GM18909 (cell line): ENCODE measurements around the gene GGT6.

Experiments
- ATAC-seq: cut with Tn5 transposase; IDR thresholded peaks from one replicate; pipeline ENCODE4 v1.9.1; 2021; ENCODE audit warnings: mild to moderate bottlenecking; ENCODE audit not compliant: unreplicated experiment, poor library complexity

Gene GGT6

DNA sequence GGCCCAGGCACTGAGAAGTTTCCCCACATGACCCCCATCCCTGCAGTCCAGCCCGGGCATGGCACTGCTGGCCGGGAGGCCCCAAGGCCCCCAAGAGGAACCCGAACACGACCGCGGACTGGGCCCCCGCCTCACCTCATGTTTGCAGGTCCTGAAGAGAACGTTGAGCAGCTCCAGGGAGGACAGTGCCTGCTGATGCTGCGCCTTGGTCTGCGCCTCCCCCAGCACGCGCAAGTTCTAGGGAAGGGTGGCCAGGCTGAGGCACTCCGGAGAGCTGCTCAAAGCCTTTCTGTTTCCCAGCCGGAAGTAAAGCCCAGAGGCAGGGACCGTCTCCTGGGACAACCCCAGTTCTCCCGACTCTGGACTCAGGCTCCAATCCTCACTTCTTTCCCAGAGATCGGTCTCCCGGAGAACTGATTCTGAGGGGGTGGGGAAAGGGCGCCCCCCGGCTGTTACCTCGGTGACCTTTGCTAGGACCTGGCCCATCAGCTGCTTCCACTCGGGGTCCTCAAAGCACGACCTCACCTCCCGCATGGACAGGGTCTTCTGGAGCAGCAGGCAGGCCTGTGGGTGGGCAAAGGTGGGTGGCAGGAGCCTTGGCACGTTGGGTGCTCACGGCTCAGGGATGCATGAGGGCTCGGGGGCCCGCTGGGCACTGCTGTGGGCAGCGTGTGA lies 18.9 kb downstream of the GGT6 start:
- no peak for ATAC-seq

DNA sequence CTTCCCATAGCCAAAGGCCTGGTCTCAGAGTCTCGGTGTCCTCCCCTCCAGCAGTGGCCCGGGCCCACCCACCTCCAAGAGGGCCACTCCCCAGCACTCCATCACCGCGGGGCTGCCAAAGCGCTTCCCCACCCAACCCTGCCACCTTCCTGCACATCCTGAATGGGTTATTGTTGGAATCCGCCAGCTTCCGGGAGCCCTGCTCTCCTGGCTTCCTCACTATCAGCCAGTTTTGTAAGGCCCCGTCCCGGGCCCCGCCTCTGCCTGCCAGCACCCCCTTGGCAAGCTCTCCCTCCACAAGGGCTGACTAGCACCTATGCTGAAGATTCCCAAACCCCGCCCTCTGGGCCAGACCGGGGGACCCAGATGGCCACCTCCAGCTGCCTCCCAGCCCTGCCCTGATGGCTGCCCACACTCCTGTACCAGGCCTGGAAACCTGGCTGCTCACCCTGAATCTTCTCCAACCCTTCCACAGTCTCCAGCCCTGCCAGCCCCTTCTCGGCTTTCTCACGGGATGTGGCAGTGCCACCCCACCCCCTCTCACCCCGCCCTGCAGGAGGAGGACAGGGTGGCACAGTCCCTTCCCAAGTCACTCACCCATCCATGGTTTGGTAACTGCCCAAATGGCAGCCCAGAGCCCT lies 19.6 kb downstream of the GGT6 start:
- ATAC-seq, result no peak

DNA sequence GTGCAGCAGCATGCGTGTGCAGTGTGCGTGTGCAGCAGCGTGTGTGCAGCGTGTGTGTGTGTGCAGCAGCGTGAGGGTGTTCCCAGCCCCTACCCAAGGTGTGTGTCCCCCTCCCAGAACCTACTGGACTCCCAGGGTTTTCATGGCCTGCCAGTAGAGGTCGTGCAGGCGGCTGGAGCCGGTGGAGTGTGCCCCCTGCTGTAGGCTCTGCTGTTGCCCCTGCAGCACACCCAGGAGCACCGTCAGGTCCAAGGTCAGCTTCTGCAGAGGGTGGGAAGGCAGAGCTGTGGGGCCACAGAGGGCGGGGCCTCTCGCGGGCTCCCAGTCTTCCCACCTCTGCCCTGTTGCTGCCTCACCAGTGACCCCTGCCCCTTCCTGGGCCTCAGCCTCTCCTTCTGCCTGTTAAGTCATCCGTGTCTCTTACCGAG lies 20.1 kb downstream of the GGT6 start:
- ATAC-seq, result no peak

DNA sequence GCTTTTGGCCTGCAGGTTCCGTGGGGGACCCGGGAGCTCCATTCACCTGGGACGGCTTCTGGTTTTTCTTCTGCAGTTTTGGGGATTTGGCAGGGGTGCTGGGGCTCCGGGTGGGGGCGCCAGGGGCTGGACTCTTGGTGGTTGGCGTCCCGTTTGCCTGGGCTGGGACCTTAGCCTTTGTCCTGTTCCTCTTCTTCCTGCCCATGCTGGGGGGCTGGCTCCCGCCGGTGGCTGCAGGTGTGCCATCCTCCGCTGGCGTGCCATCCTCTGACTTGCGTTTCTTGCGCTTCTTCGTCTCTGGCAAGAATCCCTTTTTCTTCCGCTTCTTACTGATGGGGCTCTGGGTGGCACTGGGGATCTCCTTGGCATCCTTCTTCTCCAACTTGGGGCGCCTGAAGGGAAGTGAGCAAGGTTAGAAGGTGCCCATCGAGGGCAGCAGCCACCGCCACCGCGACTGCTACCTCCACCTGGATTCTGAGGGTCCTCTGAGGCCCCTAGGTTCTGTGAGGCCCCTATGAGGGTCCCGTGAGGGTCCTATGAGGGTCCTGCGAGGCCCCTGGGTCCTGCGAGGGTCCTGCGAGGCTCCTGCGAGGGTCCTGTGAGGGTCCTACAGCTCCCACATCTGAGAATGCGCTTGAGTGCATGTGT lies 20.7 kb downstream of the GGT6 start:
- ATAC-seq, result no peak

DNA sequence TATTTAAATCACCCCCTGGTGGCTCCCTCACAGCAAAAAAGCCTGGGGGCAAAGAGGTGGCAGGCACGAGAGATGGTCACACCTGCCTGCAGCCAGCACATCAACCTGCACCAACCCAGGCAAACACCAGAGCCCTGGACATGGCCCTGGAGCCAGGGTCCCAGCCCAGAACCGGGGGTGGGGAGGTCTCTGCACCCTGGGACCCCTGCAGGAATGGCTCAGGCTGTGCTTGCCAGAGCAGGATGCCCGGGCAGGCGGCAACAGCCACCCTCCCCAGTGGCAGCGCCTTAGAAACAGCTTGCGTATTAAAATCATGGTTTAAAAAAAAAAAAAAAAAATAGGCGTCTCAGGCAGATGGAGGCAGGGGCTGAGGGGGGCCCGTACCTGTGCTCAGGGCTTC lies 21.4 kb downstream of the GGT6 start:
- ATAC-seq, result no peak

DNA sequence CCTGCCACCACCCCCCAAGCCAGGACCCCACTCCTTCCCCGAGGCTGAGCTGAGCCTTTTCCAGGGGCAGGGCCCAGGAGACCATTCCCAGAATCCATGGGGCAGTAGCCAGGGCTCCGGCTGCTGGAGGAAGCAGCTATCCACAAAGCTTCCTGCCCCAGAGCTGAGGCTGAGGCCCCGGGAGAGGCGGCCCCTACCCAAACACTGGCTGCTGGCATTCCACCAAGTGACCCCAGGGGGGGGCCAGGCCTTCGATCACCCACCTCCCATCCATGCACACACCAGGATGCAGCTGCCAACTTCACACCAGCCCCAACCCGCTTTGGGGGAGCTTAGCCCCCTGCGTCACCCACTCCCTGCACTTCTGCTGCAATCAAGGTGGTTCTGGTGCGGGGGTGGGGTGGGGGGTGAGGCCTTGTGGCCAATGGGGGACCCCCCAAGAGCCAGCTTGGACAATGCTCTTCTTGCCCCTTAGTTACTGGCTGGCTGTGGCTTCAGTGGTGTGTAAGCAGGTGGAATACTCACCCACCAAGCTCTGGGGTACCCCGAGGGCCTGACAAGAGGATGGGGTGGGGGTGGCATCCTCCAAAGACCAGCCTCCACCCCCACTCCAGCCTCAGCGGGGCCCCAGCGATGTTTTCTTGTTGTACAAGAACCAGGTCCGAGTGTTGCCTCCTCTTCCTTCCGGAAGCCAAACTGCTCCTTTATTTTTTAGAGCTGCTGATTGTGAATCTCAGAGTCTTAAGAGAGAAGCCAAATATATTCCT lies 22.0 kb downstream of the GGT6 start:
- no peak for ATAC-seq

DNA sequence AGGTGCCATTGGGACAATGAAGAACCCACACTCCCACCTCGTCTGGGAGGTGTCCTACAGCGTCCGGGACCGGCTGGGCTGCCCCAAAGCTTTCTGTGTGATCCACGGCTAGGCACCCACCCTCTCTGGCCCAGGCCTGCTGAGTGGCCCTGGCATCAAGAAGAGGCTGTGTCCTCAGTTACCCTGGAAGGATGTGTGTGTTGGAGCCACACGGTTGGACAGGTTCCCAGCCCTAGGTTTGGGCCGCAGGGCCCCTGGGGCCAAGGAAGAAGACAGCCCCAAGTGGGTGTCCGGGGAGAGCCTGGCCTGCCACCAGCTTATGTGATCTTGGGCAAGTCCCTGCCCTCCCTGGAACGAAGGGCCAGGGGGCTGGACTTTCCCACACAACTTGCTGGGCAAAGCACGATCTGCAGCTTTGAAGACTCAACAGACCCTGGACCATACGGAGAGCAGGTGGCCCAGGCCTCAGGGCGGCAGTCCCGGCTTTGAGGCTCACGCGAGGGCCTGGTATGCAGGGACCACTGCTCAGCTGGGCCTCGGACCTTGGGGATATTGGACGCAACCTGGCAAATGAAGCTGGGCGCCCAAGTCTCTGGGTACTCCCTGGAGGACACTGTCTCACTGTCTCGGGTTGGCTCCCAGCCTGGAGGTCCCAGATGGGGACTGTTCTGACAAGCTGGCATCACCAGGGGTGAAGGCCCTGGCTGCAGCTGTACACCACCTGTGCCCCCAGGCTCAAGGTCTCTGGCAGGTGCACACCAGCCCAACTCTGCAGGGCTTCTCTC lies 22.7 kb downstream of the GGT6 start:
- ATAC-seq, result no peak

DNA sequence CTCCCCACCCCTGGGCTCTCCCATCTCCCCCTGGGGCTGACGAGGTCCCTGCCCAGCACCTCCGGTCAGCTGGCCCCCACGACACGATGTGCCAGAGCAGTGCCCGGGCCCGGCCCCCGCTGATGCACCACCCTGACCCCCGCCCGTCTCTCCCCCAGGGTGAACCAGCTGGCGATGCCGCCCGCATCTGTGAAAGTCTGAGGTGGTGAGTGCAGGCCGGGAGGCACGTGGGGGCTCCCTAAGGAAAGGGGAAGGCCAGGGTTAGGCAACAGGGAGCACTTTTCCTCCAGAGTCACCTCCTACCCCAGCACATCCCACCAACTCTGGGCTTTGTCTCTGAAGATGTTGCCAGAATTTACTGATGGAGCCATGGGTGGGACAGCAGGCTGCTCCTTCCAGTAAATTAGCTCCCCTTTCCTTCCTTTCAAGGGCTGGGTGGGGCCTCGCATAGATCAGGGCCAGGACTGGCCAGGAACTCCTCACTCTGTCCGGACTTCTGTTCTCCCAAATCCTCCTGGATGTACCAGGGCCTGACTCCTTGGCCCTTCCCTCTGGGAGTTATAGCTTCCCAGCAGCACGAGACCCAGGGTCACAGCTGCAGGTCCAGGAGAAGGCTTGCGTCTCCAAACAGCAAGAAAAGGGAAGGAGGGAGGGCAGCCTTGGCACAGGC lies 23.5 kb downstream of the GGT6 start:
- no peak for ATAC-seq

DNA sequence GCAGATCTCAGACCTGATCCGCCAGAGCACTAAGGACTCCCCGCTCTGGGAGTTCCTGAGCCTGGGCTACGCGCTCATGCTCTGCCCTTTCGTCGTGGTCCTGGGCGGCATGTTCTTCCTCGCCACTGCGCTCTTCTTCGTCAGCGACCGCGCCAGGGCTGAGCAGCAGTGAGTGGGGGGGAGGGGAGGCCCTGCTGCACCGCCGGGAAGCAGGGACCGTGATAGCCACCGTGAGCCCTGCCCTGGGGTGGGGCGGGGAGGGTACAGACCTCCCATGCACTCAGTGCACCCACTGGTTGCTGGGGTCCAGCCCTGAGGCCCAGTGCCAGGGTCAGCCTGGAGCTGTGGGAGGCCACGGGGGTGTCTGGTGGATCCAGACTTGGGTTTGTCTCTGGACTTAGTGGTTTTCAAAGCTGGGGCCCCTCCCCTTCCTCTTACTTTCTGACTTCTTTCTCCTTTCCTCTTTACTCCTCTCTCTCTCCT lies 24.1 kb downstream of the GGT6 start:
- no peak for ATAC-seq

DNA sequence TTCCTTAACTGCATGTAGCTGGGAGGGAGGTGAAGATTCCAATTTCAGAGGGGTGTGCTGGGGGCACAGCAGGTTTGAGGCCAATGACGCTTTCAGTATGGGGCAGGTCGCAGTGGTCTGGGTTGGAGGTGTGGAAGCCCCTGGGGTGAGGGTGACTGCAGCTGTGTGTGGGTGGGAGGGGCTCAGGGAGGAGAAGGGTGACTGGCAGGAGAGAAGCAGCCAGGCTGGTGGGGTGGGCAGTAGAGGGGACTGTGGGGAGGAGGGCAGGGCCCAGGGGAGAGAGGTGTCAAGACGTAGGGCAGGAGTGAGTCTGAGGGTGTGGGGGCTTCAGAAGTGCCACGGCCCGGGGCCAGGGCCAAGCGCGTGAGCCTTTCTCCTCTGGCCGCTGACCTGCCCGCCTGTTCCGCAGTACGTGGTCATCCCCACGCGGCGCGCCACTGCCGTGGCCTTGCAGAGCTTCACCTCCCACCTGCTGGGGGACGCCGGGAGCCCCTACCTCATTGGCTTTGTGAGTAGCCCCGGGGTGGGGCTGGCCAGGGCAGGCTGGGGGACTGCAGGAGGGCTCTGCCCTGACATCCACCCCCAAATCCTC lies 24.6 kb downstream of the GGT6 start:
- ATAC-seq, result no peak

DNA sequence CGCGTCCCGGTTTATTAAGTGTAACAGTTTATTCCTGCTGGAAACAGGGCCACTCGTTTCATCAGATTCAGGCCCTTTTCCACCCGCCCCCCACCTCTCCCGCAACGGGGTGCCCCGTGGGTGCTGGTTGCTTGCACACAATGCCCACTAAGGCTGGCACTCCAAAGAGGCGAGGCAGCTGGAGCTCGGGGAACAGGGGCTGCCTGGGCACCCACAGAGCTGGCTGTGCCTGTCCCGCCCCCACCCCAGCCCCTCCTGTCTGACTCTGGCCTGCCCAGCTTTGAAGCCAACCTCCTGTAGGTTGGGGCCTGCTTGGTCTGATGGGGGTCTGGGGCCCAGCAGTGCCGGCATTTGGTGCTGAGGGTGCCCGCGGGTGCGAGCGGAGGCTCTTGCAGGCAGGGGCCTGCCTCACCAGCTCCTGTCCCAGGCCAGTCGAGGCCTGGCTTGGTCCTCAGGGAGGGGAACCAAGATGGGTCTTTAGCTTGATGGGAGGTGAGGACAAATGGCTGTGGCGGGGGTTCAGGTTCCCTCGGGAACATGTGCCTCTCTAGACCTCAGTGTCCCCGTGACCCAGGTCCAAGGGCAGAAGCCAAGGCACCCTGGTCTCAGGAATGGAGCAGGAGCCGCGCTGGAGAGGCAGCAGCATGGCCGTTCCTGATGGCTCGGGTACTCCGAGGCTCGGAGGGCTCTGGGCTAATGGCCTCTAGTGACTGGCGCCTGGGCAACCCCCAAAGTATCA lies 25.3 kb downstream of the GGT6 start:
- no peak for ATAC-seq

DNA sequence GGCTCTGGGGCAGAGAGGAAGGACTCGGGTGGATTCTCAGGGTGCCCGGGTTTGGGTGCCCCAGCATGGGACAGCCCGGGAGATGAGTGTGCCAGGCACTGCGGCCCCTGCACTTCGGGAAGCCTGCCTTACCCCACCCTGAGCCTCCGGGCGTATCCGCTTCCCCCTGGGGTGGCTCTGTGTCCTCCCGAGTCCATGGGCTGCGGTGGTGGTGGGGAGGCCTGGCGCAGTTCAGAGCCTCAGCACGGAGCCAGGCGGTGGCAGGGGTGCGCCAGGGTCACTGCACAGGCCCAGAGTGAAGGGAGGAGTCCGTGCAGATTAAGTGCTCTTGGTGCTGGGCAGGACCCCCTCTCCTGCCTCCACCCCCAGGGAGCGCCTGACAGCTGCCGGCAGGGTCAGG lies 25.9 kb downstream of the GGT6 start:
- ATAC-seq, result no peak

DNA sequence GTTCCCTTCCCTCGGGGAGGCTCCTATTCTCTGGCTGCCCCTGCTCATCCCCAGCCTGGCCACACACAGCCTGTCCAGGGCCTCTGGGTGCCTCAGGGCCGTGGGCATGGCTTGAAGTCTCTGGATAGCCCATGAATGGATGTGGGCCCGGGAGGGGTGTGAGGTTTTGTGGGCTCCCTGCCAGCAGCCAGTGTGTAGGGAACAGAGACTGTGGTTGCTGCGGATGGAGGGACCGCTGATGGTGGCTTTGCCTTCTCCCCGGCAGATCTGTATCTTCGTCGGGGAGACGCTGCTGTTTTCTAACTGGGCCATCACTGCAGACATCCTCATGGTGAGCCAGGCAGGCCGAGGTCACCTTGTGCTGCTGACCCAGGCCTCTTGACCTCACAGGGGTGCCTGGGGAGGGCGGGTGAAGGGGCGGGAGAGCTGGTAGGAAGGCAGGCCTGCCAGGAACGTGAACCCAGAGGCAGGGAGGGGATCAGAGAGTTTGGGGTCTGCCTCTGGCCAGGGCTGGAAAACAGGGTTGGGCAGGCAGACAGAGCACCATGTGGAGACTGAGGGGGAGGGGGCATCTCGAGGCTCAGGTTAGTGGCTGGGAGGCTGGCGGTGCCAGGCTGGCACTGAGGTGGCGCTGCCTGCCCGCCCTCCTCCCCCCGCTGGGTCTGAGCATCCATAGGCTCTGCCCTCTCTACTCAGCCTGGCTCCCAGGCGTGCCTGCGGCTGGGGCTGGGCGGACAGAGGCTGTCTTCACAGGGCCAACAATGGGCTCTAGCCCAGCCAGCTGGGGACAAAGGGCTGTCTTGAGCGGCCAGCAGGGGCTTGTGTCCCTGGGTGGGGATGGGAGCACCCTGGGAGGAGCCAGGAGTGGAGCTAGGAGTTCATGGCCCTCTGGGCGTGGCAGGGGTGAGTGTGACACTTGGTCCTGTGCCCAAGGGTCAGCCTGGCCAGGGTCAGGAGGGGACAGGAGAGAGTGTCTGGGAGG lies 26.6 kb downstream of the GGT6 start:
- no peak for ATAC-seq

DNA sequence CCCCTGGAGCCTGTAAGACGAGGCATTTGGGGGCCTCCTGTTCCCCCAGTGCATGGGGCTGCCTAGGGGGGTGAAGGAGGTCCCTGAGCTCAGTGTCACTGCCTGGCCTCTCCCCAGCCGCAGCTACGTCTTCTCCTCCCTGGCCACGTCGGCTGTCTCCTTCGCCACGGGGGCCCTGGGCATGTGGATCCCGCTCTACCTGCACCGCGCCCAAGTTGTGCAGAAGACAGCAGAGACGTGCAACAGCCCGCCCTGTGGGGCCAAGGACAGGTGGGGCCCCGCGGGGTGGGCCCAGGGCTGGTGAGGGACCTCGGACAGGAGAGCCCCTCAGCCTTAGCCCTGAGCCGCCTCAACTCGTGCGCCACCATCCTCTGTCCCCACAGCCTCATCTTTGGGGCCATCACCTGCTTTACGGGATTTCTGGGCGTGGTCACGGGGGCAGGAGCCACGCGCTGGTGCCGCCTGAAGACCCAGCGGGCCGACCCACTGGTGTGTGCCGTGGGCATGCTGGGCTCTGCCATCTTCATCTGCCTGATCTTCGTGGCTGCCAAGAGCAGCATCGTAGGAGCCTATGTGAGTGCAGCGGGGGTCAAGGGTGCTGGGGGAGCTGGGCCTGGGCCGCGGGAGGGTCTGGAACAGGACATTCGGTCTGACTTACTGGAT lies 27.4 kb downstream of the GGT6 start:
- ATAC-seq, result no peak

DNA sequence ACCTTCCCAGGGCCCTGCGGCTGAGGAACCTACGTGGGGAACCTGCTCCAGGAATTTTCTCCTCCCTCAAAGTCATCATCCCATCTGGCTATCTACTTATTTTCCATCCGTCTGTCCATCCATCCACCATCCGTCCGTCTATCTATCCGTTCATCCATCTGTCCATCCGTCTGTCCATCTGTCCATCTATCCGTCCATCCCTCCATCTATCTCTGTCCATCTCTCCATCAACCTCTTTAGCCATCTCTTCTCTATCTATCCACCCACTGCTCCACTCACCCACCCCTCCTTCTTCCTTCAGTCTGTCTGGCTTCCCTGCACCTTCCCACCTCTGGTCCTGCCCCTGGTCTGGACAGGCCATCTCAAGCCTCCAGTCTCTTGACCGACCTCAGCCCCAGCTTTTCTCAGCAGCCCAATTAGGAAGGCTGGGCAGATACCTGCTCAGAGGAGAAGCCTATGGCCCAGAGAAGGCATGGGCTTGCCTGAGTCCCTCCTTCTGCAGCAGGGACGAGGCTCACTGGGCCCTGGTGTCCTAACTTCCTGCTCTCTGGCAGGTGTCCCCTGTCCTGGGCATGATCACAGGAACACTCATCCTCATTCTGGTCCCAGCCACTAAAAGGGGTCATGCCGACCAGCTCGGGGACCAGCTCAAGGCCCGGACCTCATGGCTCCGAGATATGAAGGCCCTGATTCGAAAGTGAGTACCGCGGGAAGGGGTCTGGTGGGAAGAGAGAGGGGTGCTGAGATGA lies 28.2 kb downstream of the GGT6 start:
- ATAC-seq, result no peak
